ENCODE measurements around the gene UGCG.
A peak's percentile ranks its signal among the peaks of the same experiment; 100 is the strongest.
"Not testable (repeated sequence)": the region's sequence is repeated elsewhere in the genome, so short reads cannot be mapped to it uniquely, and the experiment has no call there.

UGCG gene

GRCh38 chr9:111957856-111958631, 61.4 kb downstream of the UGCG start:
- DNase-seq = peak in 1 of 3 experiments; percentile 13

GRCh38 chr9:111959468-111960359, 63.1 kb downstream of the UGCG start:
- DNase-seq = peak in 2 of 3 experiments; percentile 26 to 62

- not testable (repeated sequence) for DNase-seq
These were observed 63.9 kb downstream of the UGCG start for GRCh38 chr9:111960485-111960884.

- peak in 2 of 3 experiments; percentile 70 to 88 for DNase-seq
These were observed 64.4 kb downstream of the UGCG start for GRCh38 chr9:111961009-111961408.

- DNase-seq = peak; percentile 67 to 98 (median 82)
These were observed 65.0 kb downstream of the UGCG start for GRCh38 chr9:111961575-111961974.

- no peak for DNase-seq
These were observed 65.4 kb downstream of the UGCG start for GRCh38 chr9:111962021-111962420.

GRCh38 chr9:111963995-111964394, 67.4 kb downstream of the UGCG start:
- no peak for DNase-seq

- no peak for DNase-seq
These were observed 69.0 kb downstream of the UGCG start for GRCh38 chr9:111965566-111966019.

GRCh38 chr9:111966124-111966723, 69.6 kb downstream of the UGCG start:
- DNase-seq = no peak

GRCh38 chr9:111966861-111967291, 70.3 kb downstream of the UGCG start:
- no peak for DNase-seq

- DNase-seq = no peak
These were observed 71.0 kb downstream of the UGCG start for GRCh38 chr9:111967621-111968020.

GRCh38 chr9:111969061-111969460, 72.4 kb downstream of the UGCG start:
- no peak for DNase-seq

GRCh38 chr9:111969622-111970021, 73.0 kb downstream of the UGCG start:
- peak in 2 of 3 experiments; percentile 14 to 60 for DNase-seq

GRCh38 chr9:111970827-111971226, 74.2 kb downstream of the UGCG start:
- DNase-seq = no peak

GRCh38 chr9:111974092-111974681, 77.6 kb downstream of the UGCG start:
- DNase-seq = peak; percentile 55 to 95 (median 89)

- peak in 2 of 3 experiments; percentile 26 to 67 for DNase-seq
These were observed 79.1 kb downstream of the UGCG start for GRCh38 chr9:111975709-111976108.

GRCh38 chr9:111978616-111979015, 82.0 kb downstream of the UGCG start:
- no peak for DNase-seq

GRCh38 chr9:111979561-111979960, 82.9 kb downstream of the UGCG start:
- DNase-seq = no peak

- no peak for DNase-seq
These were observed 83.8 kb downstream of the UGCG start for GRCh38 chr9:111980398-111980797.

GRCh38 chr9:111983484-111983908, 86.9 kb downstream of the UGCG start:
- no peak for DNase-seq

- no peak for DNase-seq
These were observed 87.6 kb downstream of the UGCG start for GRCh38 chr9:111984086-111984802.
